ENCODE measurements around the gene MOXD1. TPM values are rescaled to one million over a fixed set of nuclear protein-coding genes. Genes with fewer than 3 reads are reported as not detected.
A peak's percentile ranks its signal among the peaks of the same experiment; 100 is the strongest.
"Not testable (repeated sequence)": the region's sequence is repeated elsewhere in the genome, so short reads cannot be mapped to it uniquely, and the experiment has no call there.

Gene MOXD1
- total RNA-seq, 2 donors from 2014 or later = 0.07 TPM; not detected in 1

DNA sequence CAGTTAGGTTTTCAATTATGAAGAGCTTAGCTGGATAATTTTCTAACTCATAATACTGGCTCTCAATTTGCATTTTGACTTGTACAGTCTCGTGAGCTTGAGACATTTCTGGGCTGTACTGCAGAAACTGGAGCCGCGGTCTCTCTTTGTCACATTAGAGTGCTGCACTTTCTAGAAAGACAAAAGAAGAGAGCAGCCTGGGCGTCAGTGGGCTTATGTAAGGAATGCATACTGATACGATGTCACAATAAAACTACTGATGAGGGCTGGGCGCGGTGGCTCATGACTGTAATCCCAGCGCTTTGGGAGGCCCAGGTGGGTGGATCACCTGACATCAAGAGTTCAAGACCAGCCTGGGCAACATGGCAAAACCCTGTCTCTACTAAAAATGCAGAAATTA, 120.8 kb downstream of the MOXD1 start:
- no peak for DNase-seq (ENCODE audit: low spot score in 2 of 2)
- Mint-ChIP-seq H3K36me3 (no peaks in the 10 kb centered on the region), H3K27ac (no peak overlapping the region), H3K9me3 (no peaks in the 10 kb centered on the region)
- ATAC-seq = no peak

GRCh38 chr6:132279592-132280139, 121.6 kb downstream of the MOXD1 start:
- no peaks in the 10 kb centered on the region for H3K9me3 Mint-ChIP-seq
- no peaks in the 10 kb centered on the region for H3K36me3 Mint-ChIP-seq
- DNase-seq (ENCODE audit: low spot score in 2 of 2) (peak; percentile 64 to 72), ATAC-seq (peak; percentile 72 to 93)
- H3K27ac Mint-ChIP-seq = no peak overlapping the region

DNA sequence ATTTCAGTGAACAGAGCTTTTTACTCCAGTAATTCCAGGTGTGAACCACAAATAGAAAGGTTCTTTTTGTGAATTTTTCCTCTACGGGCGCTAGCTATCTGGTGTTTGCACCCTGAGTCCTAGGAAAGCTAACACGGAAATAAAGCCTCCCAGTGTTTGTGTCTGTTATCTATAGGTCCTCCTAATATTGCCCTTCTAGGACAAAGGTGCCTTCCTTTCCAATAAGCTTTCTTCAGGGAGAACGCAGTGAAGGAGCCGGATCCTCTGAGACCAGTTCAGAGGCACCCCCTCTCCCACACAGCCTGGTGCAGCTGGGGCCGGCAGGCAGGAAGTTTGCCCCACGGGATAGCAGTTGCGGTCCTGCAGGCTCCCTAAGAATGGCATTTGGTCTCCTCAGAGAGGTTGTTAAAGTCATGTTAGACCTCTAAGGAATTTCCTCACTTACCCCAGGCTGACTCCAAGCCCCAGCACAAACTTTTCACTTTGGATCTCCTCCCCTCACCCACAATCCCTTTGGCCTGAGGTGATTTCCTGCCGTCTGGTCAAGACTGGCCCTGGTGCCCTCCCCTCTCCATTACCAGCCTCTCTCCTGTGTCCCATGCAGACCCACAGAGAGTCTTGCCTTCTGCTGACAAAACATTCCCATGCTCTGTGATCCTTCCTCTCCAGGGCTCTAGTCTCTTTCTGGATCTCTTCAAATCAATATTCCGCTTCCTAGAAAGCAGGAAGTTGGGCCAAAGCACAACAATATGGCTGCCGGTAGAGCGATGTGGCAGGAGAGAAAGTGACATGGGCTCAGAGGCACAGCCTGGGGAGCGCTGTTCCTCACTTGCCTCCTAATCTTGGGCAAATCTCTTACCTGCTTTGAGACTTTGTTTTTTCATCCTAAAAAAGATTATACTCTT, 126.0 kb downstream of the MOXD1 start:
- DNase-seq (ENCODE audit: low spot score in 2 of 2) = no peak
- H3K27ac Mint-ChIP-seq = peak overlapping the region in 1 of 2 donors; percentile 56
- H3K9me3 Mint-ChIP-seq = no peaks in the 10 kb centered on the region

DNA sequence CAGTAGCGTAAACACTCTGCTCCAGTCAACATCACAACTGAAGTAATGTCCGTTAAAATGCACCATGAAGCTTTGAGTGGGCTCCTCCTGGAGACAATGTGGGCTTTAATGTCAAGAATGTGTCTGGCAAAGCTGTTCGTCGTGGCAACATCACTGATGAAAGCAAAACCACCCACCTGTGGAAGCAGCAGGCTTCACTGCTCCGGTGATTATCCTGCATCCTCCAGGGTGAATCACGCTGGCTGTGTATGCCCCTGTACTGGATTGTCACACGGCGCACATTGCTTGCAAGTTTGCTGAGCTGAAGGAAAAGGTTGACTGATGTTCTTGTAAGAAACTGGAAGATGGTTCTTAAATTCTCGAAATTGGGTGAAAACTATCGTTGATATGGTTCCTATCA, 128.5 kb downstream of the MOXD1 start:
- DNase-seq (ENCODE audit: low spot score in 2 of 2) = no peak
- Mint-ChIP-seq H3K9me3 (no peaks in the 10 kb centered on the region), H3K27ac (no peak overlapping the region), H3K36me3 (no peaks in the 10 kb centered on the region)
- no peak for ATAC-seq

More for the DNA sequence above, 126.0 kb downstream of the MOXD1 start:
- no peaks in the 10 kb centered on the region for H3K36me3 Mint-ChIP-seq
- no peak for ATAC-seq

GRCh38 chr6:132270726-132271402, 130.4 kb downstream of the MOXD1 start:
- Mint-ChIP-seq H3K36me3 (no peaks in the 10 kb centered on the region), H3K27ac (no peak overlapping the region), H3K9me3 (no peaks in the 10 kb centered on the region)
- DNase-seq (ENCODE audit: low spot score in 2 of 2) = no peak
- no peak for ATAC-seq

DNA sequence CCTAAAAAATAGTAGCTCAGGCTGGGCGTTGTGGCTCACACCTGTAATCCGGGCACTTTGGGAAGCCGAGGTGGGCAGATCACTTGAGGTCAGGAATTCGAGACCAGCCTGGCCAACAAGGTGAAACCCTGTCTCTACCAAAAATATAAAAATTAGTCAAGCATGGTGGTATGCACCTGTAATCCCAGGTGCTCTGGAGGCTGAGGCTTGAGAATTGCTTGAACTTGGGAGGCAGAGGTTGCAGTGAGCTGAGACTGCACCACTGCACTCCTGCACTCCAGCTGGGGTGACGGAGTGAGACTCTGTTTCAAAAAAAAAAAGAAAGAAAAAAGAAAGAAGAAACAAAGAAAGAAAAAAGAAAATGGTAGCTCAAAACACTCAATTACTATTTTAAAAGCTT, 132.6 kb downstream of the MOXD1 start:
- ATAC-seq, H3K27ac Mint-ChIP-seq, H3K36me3 Mint-ChIP-seq: not testable (repeated sequence)

DNA sequence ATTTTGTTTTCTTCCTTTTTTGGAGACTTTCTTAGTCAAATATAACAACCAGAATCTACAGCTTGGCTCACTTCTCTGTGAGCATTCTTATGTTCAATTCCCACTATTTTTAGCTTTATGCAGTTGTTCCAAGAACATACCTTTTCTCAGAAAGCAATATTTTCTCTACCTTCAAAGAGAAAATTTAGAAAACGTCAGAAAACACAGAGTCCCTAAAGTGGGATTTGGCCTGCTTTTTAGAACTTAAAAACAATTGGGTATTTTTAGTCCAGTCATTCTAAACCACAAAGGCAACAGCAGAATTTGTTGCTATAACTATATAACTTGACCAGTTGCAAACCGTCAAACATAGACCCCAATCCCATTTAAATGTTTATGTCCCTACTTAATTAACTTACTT, 133.1 kb downstream of the MOXD1 start:
- DNase-seq (ENCODE audit: low spot score in 2 of 2) (no peak), ATAC-seq (no peak)
- Mint-ChIP-seq H3K9me3 (no peaks in the 10 kb centered on the region), H3K27ac (no peak overlapping the region), H3K36me3 (no peaks in the 10 kb centered on the region)

More for the DNA sequence above, 132.6 kb downstream of the MOXD1 start:
- not testable (repeated sequence) for H3K9me3 Mint-ChIP-seq; DNase-seq (ENCODE audit: low spot score in 2 of 2)

- ATAC-seq (no peak), DNase-seq (ENCODE audit: low spot score in 2 of 2) (no peak)
- Mint-ChIP-seq H3K9me3 (no peaks in the 10 kb centered on the region), H3K27ac (no peak overlapping the region), H3K36me3 (no peaks in the 10 kb centered on the region)
These were observed 135.7 kb downstream of the MOXD1 start for GRCh38 chr6:132265451-132266097.

DNA sequence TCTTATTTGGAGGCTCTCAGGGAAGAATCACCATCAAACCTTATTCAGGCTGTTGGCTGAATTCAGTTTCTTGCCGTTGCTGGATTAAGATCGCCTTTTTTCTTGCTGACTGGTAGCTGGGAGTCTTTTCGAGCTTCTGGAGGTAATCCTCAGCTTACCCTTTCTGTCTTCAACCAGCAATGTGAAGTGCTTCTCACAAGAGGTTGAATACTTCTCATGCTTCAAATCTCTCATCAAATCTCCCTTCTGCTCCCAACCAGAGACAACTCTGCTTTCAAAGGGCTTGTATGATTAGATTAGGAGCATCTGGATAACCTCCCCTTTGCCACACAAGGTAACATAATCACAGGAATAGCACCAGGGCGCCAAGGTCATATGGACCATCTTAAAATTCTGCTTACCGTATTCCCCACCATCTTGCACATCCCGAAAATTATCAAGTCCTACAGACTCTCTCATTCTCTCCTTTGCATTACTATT, 137.2 kb downstream of the MOXD1 start:
- H3K27ac Mint-ChIP-seq = no peak overlapping the region
- DNase-seq (ENCODE audit: low spot score in 2 of 2) (no peak), ATAC-seq (no peak)
- no peaks in the 10 kb centered on the region for H3K36me3 Mint-ChIP-seq
- H3K9me3 Mint-ChIP-seq = no peaks in the 10 kb centered on the region

- DNase-seq (ENCODE audit: low spot score in 2 of 2) (no peak), ATAC-seq (no peak)
- H3K9me3 Mint-ChIP-seq = no peaks in the 10 kb centered on the region
- H3K36me3 Mint-ChIP-seq = no peaks in the 10 kb centered on the region
- no peak overlapping the region for H3K27ac Mint-ChIP-seq
These were observed 139.9 kb downstream of the MOXD1 start for GRCh38 chr6:132261354-132261753.

- Mint-ChIP-seq H3K36me3 (no peaks in the 10 kb centered on the region), H3K27ac (no peak overlapping the region)
- no peak for ATAC-seq
These were observed 142.2 kb downstream of the MOXD1 start for GRCh38 chr6:132259070-132259469.

GRCh38 chr6:132257561-132257960, 143.7 kb downstream of the MOXD1 start:
- H3K27ac Mint-ChIP-seq = no peak overlapping the region
- H3K9me3 Mint-ChIP-seq = no peaks in the 10 kb centered on the region
- no peaks in the 10 kb centered on the region for H3K36me3 Mint-ChIP-seq
- no peak for ATAC-seq
- DNase-seq (ENCODE audit: low spot score in 2 of 2) = no peak

More at GRCh38 chr6:132259070-132259469, 142.2 kb downstream of the MOXD1 start:
- no peak for DNase-seq (ENCODE audit: low spot score in 2 of 2)
- no peaks in the 10 kb centered on the region for H3K9me3 Mint-ChIP-seq

- Mint-ChIP-seq H3K27ac (no peak overlapping the region), H3K36me3 (no peaks in the 10 kb centered on the region), H3K9me3 (no peaks in the 10 kb centered on the region)
- no peak for DNase-seq (ENCODE audit: low spot score in 2 of 2)
- ATAC-seq = no peak
These were observed 144.8 kb downstream of the MOXD1 start for GRCh38 chr6:132256457-132256856.

GRCh38 chr6:132253906-132254305, 147.4 kb downstream of the MOXD1 start:
- H3K27ac Mint-ChIP-seq = no peak overlapping the region
- no peak for ATAC-seq
- DNase-seq (ENCODE audit: low spot score in 2 of 2) = no peak
- no peaks in the 10 kb centered on the region for H3K9me3 Mint-ChIP-seq
- H3K36me3 Mint-ChIP-seq = no peaks in the 10 kb centered on the region

GRCh38 chr6:132253211-132253610, 148.1 kb downstream of the MOXD1 start:
- Mint-ChIP-seq H3K36me3 (no peaks in the 10 kb centered on the region), H3K27ac (no peak overlapping the region), H3K9me3 (no peaks in the 10 kb centered on the region)
- no peak for DNase-seq (ENCODE audit: low spot score in 2 of 2)
- ATAC-seq = no peak

DNA sequence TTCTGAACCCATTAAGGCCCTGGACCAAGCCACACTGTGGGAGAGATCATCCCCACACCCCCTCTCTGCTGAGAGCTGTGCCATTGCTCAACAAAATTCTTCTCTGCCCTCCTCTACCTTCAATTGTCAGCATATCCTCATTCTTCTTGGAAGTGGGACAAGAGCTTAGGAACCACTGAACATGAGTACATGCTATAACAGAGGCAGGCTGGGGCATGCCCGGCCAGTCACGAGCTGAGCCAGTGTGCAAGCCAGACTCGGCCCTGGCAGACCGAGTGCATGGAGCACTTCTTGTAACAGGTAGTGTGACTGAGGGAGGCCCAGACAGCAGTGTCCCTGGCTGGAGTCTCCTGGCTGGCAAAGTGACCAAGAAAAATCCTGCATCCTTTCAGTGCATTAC, 149.2 kb downstream of the MOXD1 start:
- Mint-ChIP-seq H3K36me3 (no peaks in the 10 kb centered on the region), H3K27ac (no peak overlapping the region), H3K9me3 (no peaks in the 10 kb centered on the region)
- ATAC-seq (no peak), DNase-seq (ENCODE audit: low spot score in 2 of 2) (no peak)

- no peak for ATAC-seq
These were observed 149.6 kb downstream of the MOXD1 start for GRCh38 chr6:132251711-132252110.

More at GRCh38 chr6:132251711-132252110, 149.6 kb downstream of the MOXD1 start:
- DNase-seq (ENCODE audit: low spot score in 2 of 2) = no peak
- Mint-ChIP-seq H3K27ac (no peak overlapping the region), H3K36me3 (no peaks in the 10 kb centered on the region), H3K9me3 (no peaks in the 10 kb centered on the region)

Measured in activated naive CD4-positive, alpha-beta T cell treated with anti-CD3 and anti-CD28 coated beads, Interleukin-2, amount 50 U/mL, for 72 hours (primary cell).